ENCODE results near the gene RBM33.

Gene RBM33

DNA sequence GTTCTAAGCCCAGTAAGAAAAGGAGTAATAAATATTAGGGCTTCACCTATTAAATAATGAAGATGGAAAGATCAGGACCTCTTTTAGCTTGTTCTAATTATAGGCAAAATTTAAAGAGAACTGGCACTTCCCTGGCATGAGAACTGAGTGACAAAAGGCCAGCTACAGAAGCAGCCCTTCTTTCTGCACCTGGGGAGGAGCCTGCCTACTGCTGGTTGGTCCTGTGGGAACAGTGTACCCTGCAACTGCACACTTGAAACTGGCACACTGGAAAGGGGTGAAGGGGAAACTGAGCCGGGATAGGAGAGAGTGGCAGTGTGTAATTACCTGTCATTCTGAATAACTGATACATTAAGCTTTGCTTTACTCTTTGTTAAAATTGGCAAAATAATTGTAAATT is 87.4 kb downstream of the RBM33 start:
- H3K27me3 ChIP-seq (replicated peaks), result no peaks in the 10 kb centered on the region
- TF ChIP-seq, protein P1, sequence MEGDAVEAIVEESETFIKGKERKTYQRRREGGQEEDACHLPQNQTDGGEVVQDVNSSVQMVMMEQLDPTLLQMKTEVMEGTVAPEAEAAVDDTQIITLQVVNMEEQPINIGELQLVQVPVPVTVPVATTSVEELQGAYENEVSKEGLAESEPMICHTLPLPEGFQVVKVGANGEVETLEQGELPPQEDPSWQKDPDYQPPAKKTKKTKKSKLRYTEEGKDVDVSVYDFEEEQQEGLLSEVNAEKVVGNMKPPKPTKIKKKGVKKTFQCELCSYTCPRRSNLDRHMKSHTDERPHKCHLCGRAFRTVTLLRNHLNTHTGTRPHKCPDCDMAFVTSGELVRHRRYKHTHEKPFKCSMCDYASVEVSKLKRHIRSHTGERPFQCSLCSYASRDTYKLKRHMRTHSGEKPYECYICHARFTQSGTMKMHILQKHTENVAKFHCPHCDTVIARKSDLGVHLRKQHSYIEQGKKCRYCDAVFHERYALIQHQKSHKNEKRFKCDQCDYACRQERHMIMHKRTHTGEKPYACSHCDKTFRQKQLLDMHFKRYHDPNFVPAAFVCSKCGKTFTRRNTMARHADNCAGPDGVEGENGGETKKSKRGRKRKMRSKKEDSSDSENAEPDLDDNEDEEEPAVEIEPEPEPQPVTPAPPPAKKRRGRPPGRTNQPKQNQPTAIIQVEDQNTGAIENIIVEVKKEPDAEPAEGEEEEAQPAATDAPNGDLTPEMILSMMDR (IDR thresholded peaks at IDR 0.05; ENCODE audit: low read depth, low read length, missing control alignments), result no peak
- in situ Hi-C loops (cut with HindIII; ENCODE audit: low pct_ligation_motif_present, low sequenced_read_pairs), result no loop called here
- H3K36me3 ChIP-seq (replicated peaks), result peaks cover 8% of the 10 kb centered on the region
- no peak overlapping the region for H3K4me3 ChIP-seq (ENCODE audit: low read depth, low read length)
- no peak for DNase-seq
- H3K27ac ChIP-seq, result no peak overlapping the region

DNA sequence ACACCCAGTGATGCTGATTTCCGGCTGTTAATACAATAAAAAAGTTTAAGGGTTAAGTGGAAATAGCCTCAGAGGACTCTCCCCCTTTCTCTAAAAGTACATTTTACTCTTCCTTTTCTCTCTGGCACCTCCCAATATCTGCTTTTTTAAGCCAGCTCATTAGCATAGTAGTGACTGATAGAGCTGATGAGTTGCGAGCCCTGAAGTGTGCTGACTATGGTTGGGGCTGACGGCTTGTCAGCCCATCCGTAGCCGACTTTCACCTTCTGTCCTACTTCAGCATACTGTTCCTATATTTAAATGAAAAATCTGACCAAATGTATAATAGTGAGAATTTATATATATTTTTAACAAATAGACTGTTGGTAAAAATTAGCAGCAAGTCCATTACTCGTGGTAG is 87.8 kb downstream of the RBM33 start:
- TF ChIP-seq, protein P1 (IDR thresholded peaks at IDR 0.05; ENCODE audit: low read depth, low read length, missing control alignments), result no peak
- no peak for DNase-seq
- no peak overlapping the region for H3K27ac ChIP-seq
- peaks cover 8% of the 10 kb centered on the region for H3K36me3 ChIP-seq (replicated peaks)
- H3K4me3 ChIP-seq (ENCODE audit: low read depth, low read length), result no peak overlapping the region
- in situ Hi-C loops (cut with HindIII; ENCODE audit: low pct_ligation_motif_present, low sequenced_read_pairs), result no loop called here
- H3K27me3 ChIP-seq (replicated peaks), result no peaks in the 10 kb centered on the region

DNA sequence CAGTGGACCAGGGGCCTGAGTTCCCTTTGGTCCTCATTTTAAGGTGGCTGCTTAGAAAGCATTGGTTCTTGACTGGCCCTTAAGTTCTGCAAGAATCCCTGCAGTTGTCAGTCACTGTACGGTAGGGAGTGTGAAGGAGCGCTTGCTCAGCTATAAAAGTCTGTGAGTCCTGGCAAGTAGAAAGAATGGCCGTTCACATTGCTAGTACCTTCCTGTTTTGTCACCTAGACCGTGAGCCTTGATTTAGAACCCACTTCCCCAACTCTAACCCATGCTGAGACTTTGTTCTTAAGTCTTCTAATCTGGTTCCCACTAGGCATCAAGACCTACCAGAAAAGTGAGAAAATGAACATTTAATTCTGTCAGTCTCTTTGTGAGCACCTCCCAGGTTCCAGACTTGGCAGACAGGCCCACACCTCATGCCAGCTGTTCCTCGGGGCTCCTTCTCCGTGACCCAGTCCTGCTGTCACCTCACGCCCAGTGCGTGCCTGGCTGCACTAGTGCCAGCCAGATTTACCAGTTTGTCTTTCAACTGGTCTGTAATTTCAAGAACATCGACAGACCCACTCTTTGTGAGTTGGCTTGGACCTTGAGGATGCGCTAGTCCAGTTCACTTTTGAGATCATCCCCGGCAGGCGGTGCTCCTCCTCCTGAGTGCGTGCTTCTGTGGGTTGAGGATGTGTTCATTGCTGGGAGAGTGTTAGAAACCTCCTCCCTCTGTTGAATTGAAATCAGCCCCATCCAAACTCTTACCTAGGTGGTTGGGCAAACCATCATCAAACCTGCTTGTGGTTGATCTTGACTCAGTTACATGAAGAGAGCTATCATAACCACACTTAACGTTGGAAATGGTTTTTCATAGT is 89.4 kb downstream of the RBM33 start:
- H3K27ac ChIP-seq, result no peak overlapping the region
- no peak for DNase-seq
- TF ChIP-seq, protein P1 (IDR thresholded peaks at IDR 0.05; ENCODE audit: low read depth, low read length, missing control alignments), result no peak
- in situ Hi-C loops (cut with HindIII; ENCODE audit: low pct_ligation_motif_present, low sequenced_read_pairs), result no loop called here
- H3K27me3 ChIP-seq (replicated peaks), result no peaks in the 10 kb centered on the region
- no peak overlapping the region for H3K4me3 ChIP-seq (ENCODE audit: low read depth, low read length)
- H3K36me3 ChIP-seq (replicated peaks), result peaks cover 12% of the 10 kb centered on the region

DNA sequence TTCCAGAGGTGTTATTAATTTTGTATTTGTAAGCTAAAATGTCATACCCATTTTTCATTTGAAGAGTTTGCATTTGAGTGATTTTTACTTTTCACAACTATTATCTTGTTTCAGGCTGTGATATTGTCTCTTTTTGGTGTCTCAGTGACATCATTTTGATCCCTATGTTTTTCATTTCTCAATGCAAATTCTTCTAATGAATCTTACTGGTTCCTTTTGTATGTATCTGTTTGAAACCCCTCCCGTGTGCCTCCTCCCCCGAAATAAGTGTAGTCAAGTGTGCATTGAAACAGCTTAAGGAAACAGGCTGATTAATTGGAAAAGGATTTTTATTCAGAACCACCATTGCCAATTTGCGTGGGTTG is 90.0 kb downstream of the RBM33 start:
- TF ChIP-seq, protein P1 (IDR thresholded peaks at IDR 0.05; ENCODE audit: low read depth, low read length, missing control alignments), result no peak
- no peak overlapping the region for H3K27ac ChIP-seq
- H3K36me3 ChIP-seq (replicated peaks), result peaks cover 9% of the 10 kb centered on the region
- in situ Hi-C loops (cut with HindIII; ENCODE audit: low pct_ligation_motif_present, low sequenced_read_pairs), result no loop called here
- no peak overlapping the region for H3K4me3 ChIP-seq (ENCODE audit: low read depth, low read length)
- no peaks in the 10 kb centered on the region for H3K27me3 ChIP-seq (replicated peaks)
- DNase-seq, result no peak

GRCh38 chr7:155735442-155736115 is 91.1 kb downstream of the RBM33 start:
- Histone ChIP-seq H3K27ac (no peak overlapping the region), H3K36me3 (replicated peaks) (peaks cover 14% of the 10 kb centered on the region), H3K27me3 (replicated peaks) (no peaks in the 10 kb centered on the region), H3K4me3 (ENCODE audit: low read depth, low read length) (no peak overlapping the region)
- TF ChIP-seq, protein P1 (IDR thresholded peaks at IDR 0.05; ENCODE audit: low read depth, low read length, missing control alignments), result no peak
- DNase-seq, result no peak
- in situ Hi-C loops (cut with HindIII; ENCODE audit: low pct_ligation_motif_present, low sequenced_read_pairs), result no loop called here
